ENCODE measurements around the gene TOLLIP.

DNA sequence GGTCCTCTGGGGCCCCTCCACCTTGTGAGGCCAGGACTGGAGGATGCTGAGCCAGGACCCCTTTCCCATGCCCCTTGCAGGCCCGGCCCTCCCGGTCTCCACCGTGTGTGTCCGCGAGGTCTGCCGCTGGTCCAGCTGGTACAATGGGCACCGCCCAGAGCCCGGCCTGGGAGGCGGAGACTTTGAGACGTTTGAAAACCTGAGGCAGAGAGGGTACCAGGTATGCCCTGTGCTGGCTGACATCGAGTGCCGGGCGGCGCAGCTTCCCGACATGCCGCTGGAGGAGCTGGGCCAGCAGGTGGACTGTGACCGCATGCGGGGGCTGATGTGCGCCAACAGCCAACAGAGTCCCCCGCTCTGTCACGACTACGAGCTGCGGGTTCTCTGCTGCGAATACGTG, 68.7 kb downstream of the TOLLIP start:
- TF ChIP-seq CTCF (IDR thresholded peaks at IDR 0.05; ENCODE audit: low read length) (no peak), EZH2 (IDR thresholded peaks at IDR 0.05; ENCODE audit: borderline replicate concordance, low read length) (no peak)

Measured in OCI-LY1 (cell line).